Astrocyte of the cerebellum (primary cell): ENCODE measurements around the gene ZNF823.

Source experiments
- DNase-seq: peaks from one replicate; pipeline ENCODE4 v3.0.0-alpha.2; 2011; ENCODE audit warnings: low read depth
- H3K4me3 ChIP-seq: 2 replicates; pipeline ENCODE4 v1.5.1; 2011; ENCODE audit warnings: mild to moderate bottlenecking, low read depth, low read length, moderate library complexity
- CTCF ChIP-seq: IDR thresholded peaks from 2 replicates; pipeline ENCODE4 v1.5.1; 2012; ENCODE audit warnings: low read length, low read depth, moderate library complexity, mild to moderate bottlenecking; ENCODE audit errors: missing control alignments
- in situ Hi-C: cut with HindIII; loops from 2 replicates; pipeline ENCODE4 v1.10.0; 2017; ENCODE audit warnings: low sequenced_read_pairs

Gene ZNF823

GRCh38 chr19:11756965-11757364, 18.2 kb upstream of the ZNF823 start:
- in situ Hi-C loops, result no loop called here
- H3K4me3 ChIP-seq, result no peak overlapping the region
- no peak for DNase-seq
- no peak for TF ChIP-seq CTCF

- no peak overlapping the region for H3K4me3 ChIP-seq
- no peak for TF ChIP-seq CTCF
- no peak for DNase-seq
- in situ Hi-C loops, result no loop called here
Observed at GRCh38 chr19:11754663-11755062, 15.9 kb upstream of the ZNF823 start.

- TF ChIP-seq CTCF, result no peak
- H3K4me3 ChIP-seq, result no peak overlapping the region
- in situ Hi-C loops, result no loop called here
- no peak for DNase-seq
Observed at GRCh38 chr19:11752244-11752736, 13.5 kb upstream of the ZNF823 start.

GRCh38 chr19:11749751-11750150, 11.0 kb upstream of the ZNF823 start:
- TF ChIP-seq CTCF, result no peak
- DNase-seq, result no peak
- no peak overlapping the region for H3K4me3 ChIP-seq
- in situ Hi-C loops, result no loop called here

- TF ChIP-seq CTCF, result no peak
- in situ Hi-C loops, result no loop called here
- no peak overlapping the region for H3K4me3 ChIP-seq
- no peak for DNase-seq
Observed at GRCh38 chr19:11747277-11747676, 8.5 kb upstream of the ZNF823 start.

- DNase-seq, result no peak
- in situ Hi-C loops, result no loop called here
- H3K4me3 ChIP-seq, result no peak overlapping the region
- TF ChIP-seq CTCF, result no peak
Observed at GRCh38 chr19:11745869-11746268, 7.1 kb upstream of the ZNF823 start.
